BLaER1 treated with 17β-estradiol and CSF1 and Interleukin-3, amounts not matched to agents 10 nM and 100 nM (cell line): ENCODE results near the gene NID1.

Source experiments
- H3K27ac ChIP-seq, 11 experiments: shearing (Covaris generic); formaldehyde crosslinking; 2 replicates each; pipeline ENCODE4 v1.8.1; 2022
- H3K27me3 ChIP-seq, 11 experiments: shearing (Covaris generic); formaldehyde crosslinking; 2 replicates each; pipeline ENCODE4 v1.8.1; 2022
- H3K36me3 ChIP-seq, 11 experiments: shearing (Covaris generic); formaldehyde crosslinking; 2 replicates each; pipeline ENCODE4 v1.8.1; 2022
- H3K4me1 ChIP-seq, 10 experiments: shearing (Covaris generic); formaldehyde crosslinking; 2 replicates each; pipeline ENCODE4 v1.8.1; 2022
- H3K4me2 ChIP-seq, 11 experiments: shearing (Covaris generic); formaldehyde crosslinking; 2 replicates each; pipeline ENCODE4 v1.8.1; 2022
- H3K4me3 ChIP-seq, 10 experiments: shearing (Covaris generic); formaldehyde crosslinking; 2 replicates each; pipeline ENCODE4 v1.8.1; 2022
- H3K9ac ChIP-seq, 11 experiments: shearing (Covaris generic); formaldehyde crosslinking; 2 replicates each; pipeline ENCODE4 v1.8.1; 2022
- H3K9me3 ChIP-seq, 11 experiments: shearing (Covaris generic); formaldehyde crosslinking; replicated peaks in 1 of 11; 2 replicates each; pipeline ENCODE4 v1.8.1; 2022
- H4K20me1 ChIP-seq, 11 experiments: shearing (Covaris generic); formaldehyde crosslinking; 2 replicates each; pipeline ENCODE4 v1.8.1; 2022
- Cebpa-rat ChIP-seq, 11 experiments: shearing (Covaris generic); IDR thresholded peaks; 2 replicates each; pipeline ENCODE4 v1.8.1; 2022

NID1 gene

GRCh38 chr1:236045771-236046170, 19.1 kb downstream of the NID1 start:
- Histone ChIP-seq H3K27me3 (no peaks in the 10 kb centered on the region), H3K9me3 (peaks cover 0 to 21% (median 14%) of the 10 kb centered on the region in 11 experiments; a peak in 16 of 22 replicates), H3K4me1 (peaks cover 0 to 5% (median under 1%) of the 10 kb centered on the region in 10 experiments; a peak in 6 of 20 replicates), H3K36me3 (no peaks in the 10 kb centered on the region), H3K27ac (no peak overlapping the region), H3K4me3 (no peak overlapping the region), H3K4me2 (no peak overlapping the region), H3K9ac (no peak overlapping the region), H4K20me1 (no peaks in the 10 kb centered on the region)
- TF ChIP-seq Cebpa-rat (IDR thresholded peaks at IDR 0.05) = no peak

DNA sequence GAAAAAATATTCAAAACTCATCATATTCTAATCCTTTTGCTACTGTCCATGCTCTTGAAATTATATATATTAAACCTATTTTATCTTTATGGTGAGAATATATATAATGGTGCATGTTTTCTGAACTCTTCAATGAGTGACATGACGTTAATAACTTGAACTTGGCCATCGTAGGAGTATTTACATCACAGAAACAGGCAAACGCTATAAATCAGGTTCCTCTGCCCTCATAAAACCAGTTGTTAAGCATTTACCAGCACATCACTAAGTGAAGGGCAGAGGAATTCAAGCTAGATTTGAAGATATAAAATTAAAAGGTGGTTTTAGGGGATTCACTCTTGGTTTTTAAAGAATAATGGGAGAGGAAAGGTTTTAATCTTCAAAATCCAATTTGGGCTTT, 20.5 kb downstream of the NID1 start:
- Histone ChIP-seq H3K9me3 (peaks cover 0 to 21% (median 14%) of the 10 kb centered on the region in 11 experiments; a peak in 16 of 22 replicates), H3K27me3 (no peaks in the 10 kb centered on the region), H4K20me1 (no peaks in the 10 kb centered on the region), H3K36me3 (no peaks in the 10 kb centered on the region), H3K9ac (no peak overlapping the region), H3K4me1 (no peaks in the 10 kb centered on the region), H3K4me2 (no peak overlapping the region), H3K4me3 (no peak overlapping the region), H3K27ac (no peak overlapping the region)
- no peak for TF ChIP-seq Cebpa-rat (IDR thresholded peaks at IDR 0.05)

GRCh38 chr1:236041631-236042618, 23.0 kb downstream of the NID1 start:
- no peaks in the 10 kb centered on the region for H3K36me3 ChIP-seq
- no peak overlapping the region for H3K9ac ChIP-seq
- no peak overlapping the region for H3K27ac ChIP-seq
- H3K4me1 ChIP-seq = no peaks in the 10 kb centered on the region
- H3K9me3 ChIP-seq = peaks cover 0 to 21% (median 14%) of the 10 kb centered on the region in 11 experiments; a peak in 16 of 22 replicates
- no peak overlapping the region for H3K4me2 ChIP-seq
- H3K4me3 ChIP-seq = no peak overlapping the region
- TF ChIP-seq Cebpa-rat (IDR thresholded peaks at IDR 0.05) = no peak
- no peaks in the 10 kb centered on the region; a peak in 1 of 22 replicates for H4K20me1 ChIP-seq
- no peaks in the 10 kb centered on the region for H3K27me3 ChIP-seq

DNA sequence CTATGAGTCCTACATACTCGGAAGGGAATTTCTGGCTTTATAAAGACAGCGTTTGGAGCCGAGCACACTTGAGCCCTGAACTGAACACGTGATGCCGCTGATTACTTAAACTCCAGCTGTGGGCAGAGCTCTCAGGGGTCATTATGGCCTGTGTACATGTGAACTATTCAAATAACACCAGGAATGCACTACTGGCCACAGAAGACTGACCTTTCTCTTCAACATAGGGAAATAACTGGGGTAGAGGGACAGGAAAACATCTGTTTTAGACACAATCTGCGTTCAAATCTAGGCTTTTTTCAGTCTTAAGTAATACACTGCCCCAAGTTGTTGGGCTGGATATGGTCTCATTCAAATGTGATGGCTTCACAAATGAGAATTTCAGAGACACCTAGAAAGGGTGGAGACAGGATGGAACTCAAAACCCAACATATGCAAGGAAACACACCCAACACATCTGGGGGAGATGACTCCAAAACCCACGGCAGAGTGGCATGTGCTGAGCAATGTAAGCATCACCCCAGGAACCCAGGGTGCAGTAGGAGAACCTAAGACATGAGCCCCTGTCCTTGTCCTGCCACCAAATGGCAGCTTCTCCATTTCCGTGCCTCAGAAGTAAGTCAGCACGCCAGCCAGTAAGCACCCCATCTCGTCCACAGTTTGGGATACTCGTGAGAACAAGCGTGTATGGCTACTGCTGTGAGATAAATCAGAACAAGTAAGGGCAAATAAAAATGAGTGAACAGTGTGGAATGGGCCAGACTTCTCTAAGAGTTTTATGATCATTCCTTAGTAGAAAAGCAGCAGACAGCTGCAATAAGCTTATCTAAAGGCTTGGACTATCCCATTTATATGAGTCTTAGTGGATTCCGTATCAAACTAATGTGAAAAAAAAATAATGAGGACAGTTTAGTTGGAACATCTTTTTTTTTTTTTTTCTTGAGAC, 24.9 kb downstream of the NID1 start:
- no peaks in the 10 kb centered on the region; a peak in 1 of 22 replicates for H4K20me1 ChIP-seq
- no peaks in the 10 kb centered on the region for H3K4me1 ChIP-seq
- no peak overlapping the region for H3K4me3 ChIP-seq
- H3K36me3 ChIP-seq = no peaks in the 10 kb centered on the region
- no peak overlapping the region for H3K9ac ChIP-seq
- TF ChIP-seq Cebpa-rat (IDR thresholded peaks at IDR 0.05) = no peak
- H3K9me3 ChIP-seq = peaks cover 0 to 21% (median 14%) of the 10 kb centered on the region in 11 experiments; a peak in 16 of 22 replicates
- no peak overlapping the region for H3K4me2 ChIP-seq
- H3K27me3 ChIP-seq = no peaks in the 10 kb centered on the region
- no peak overlapping the region for H3K27ac ChIP-seq

- peaks cover 0 to 15% (median 8%) of the 10 kb centered on the region in 11 experiments; a peak in 16 of 22 replicates for H3K9me3 ChIP-seq
- H3K9ac ChIP-seq = no peak overlapping the region
- no peaks in the 10 kb centered on the region for H3K36me3 ChIP-seq
- no peak overlapping the region for H3K4me2 ChIP-seq
- no peak overlapping the region for H3K4me3 ChIP-seq
- no peaks in the 10 kb centered on the region for H3K27me3 ChIP-seq
- no peaks in the 10 kb centered on the region for H3K4me1 ChIP-seq
- no peak overlapping the region for H3K27ac ChIP-seq
- no peaks in the 10 kb centered on the region; a peak in 1 of 22 replicates for H4K20me1 ChIP-seq
- no peak for TF ChIP-seq Cebpa-rat (IDR thresholded peaks at IDR 0.05)
Measured at GRCh38 chr1:236038034-236038433, 26.9 kb downstream of the NID1 start.

- no peaks in the 10 kb centered on the region for H3K36me3 ChIP-seq
- no peaks in the 10 kb centered on the region; a peak in 1 of 22 replicates for H4K20me1 ChIP-seq
- H3K4me3 ChIP-seq = no peak overlapping the region
- H3K4me2 ChIP-seq = no peak overlapping the region
- TF ChIP-seq Cebpa-rat (IDR thresholded peaks at IDR 0.05) = no peak
- no peaks in the 10 kb centered on the region for H3K27me3 ChIP-seq
- no peak overlapping the region for H3K27ac ChIP-seq
- H3K9ac ChIP-seq = no peak overlapping the region
- H3K4me1 ChIP-seq = no peaks in the 10 kb centered on the region; a peak in 1 of 20 replicates
- no peaks in the 10 kb centered on the region for H3K9me3 ChIP-seq
Measured at GRCh38 chr1:236035681-236036101, 29.2 kb downstream of the NID1 start.

DNA sequence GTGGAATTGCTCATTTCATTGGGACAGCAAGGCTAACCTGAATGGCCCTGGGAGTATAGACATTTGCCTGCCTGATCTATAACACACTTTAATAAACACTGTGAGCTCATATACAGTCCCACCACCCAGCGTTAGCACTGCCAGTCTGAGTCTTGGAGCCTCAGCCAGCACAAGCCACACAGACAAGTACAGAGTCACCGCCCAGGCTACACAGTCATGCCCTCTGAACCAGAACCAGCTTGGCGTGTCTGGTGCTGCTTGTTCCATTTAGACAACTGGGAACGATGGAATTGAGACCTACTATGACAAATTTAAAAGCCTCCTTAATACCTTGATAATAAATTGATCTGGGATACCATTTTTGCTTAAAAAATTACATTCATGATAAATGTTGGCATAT, 31.6 kb downstream of the NID1 start:
- no peaks in the 10 kb centered on the region; a peak in 1 of 20 replicates for H3K4me1 ChIP-seq
- no peaks in the 10 kb centered on the region for H3K9me3 ChIP-seq
- no peak overlapping the region for H3K4me3 ChIP-seq
- no peaks in the 10 kb centered on the region; a peak in 1 of 22 replicates for H4K20me1 ChIP-seq
- H3K27ac ChIP-seq = no peak overlapping the region
- TF ChIP-seq Cebpa-rat (IDR thresholded peaks at IDR 0.05) = no peak
- H3K9ac ChIP-seq = no peak overlapping the region
- no peak overlapping the region for H3K4me2 ChIP-seq
- no peaks in the 10 kb centered on the region for H3K36me3 ChIP-seq
- H3K27me3 ChIP-seq = no peaks in the 10 kb centered on the region

- no peak overlapping the region for H3K27ac ChIP-seq
- no peaks in the 10 kb centered on the region for H3K9me3 ChIP-seq
- TF ChIP-seq Cebpa-rat (IDR thresholded peaks at IDR 0.05) = no peak
- H3K4me1 ChIP-seq = peaks cover 9 to 21% (median 16%) of the 10 kb centered on the region in 10 experiments
- H3K36me3 ChIP-seq = no peaks in the 10 kb centered on the region
- H3K4me2 ChIP-seq = no peak overlapping the region
- no peak overlapping the region for H3K4me3 ChIP-seq
- H3K27me3 ChIP-seq = no peaks in the 10 kb centered on the region
- H3K9ac ChIP-seq = no peak overlapping the region
- H4K20me1 ChIP-seq = no peaks in the 10 kb centered on the region
Measured at GRCh38 chr1:236030534-236030933, 34.4 kb downstream of the NID1 start.

GRCh38 chr1:236029428-236029940, 35.4 kb downstream of the NID1 start:
- no peaks in the 10 kb centered on the region for H4K20me1 ChIP-seq
- no peaks in the 10 kb centered on the region for H3K9me3 ChIP-seq
- no peak overlapping the region for H3K4me2 ChIP-seq
- no peak overlapping the region for H3K27ac ChIP-seq
- peaks cover 15 to 30% (median 25%) of the 10 kb centered on the region in 10 experiments for H3K4me1 ChIP-seq
- no peak for TF ChIP-seq Cebpa-rat (IDR thresholded peaks at IDR 0.05)
- no peaks in the 10 kb centered on the region for H3K27me3 ChIP-seq
- no peak overlapping the region for H3K9ac ChIP-seq
- H3K4me3 ChIP-seq = no peak overlapping the region
- no peaks in the 10 kb centered on the region for H3K36me3 ChIP-seq
